Endodermal cell (in vitro differentiated cells): ENCODE measurements around the gene RAC2. TPM values are rescaled to one million over a fixed set of nuclear protein-coding genes. Genes with fewer than 3 reads are reported as not detected.

Source experiments
- DNase-seq: peaks from one replicate; pipeline ENCODE4 v3.0.0-alpha.2; 2017
- H3K27ac ChIP-seq: 2 replicates; pipeline ENCODE4 v1.5.1; 2013; ENCODE audit warnings: mild to moderate bottlenecking, low read depth, low read length, moderate library complexity
- H3K27me3 ChIP-seq: 2 replicates; pipeline ENCODE4 v1.6.1; 2013; ENCODE audit warnings: mild to moderate bottlenecking, low read length, moderate library complexity; ENCODE audit not compliant: insufficient read depth, control insufficient read depth, poor library complexity, severe bottlenecking
- H3K36me3 ChIP-seq: 2 replicates; pipeline ENCODE4 v1.7.0; 2013; ENCODE audit warnings: mild to moderate bottlenecking, low read length, moderate library complexity; ENCODE audit not compliant: control insufficient read depth, insufficient read depth
- H3K4me1 ChIP-seq: one replicate; pipeline ENCODE4 v1.7.0; 2013; ENCODE audit warnings: low read length; ENCODE audit not compliant: control insufficient read depth, insufficient read depth
- H3K4me3 ChIP-seq: 2 replicates; pipeline ENCODE4 v1.5.1; 2013; ENCODE audit warnings: mild to moderate bottlenecking, low read length, moderate library complexity
- H3K9ac ChIP-seq: 2 replicates; pipeline ENCODE4 v1.6.1; 2013; ENCODE audit warnings: mild to moderate bottlenecking, low read length, moderate library complexity; ENCODE audit not compliant: poor library complexity, severe bottlenecking; ENCODE audit errors: extremely low read depth
- H3K9me3 ChIP-seq: 2 replicates; pipeline ENCODE4 v1.6.1; 2013; ENCODE audit warnings: mild to moderate bottlenecking, low read length, moderate library complexity; ENCODE audit not compliant: control insufficient read depth
- H3K27ac Mint-ChIP-seq: 2 replicates; pipeline ENCODE4 v1.8.0; 2020; ENCODE audit warnings: mixed read lengths
- H3K27me3 Mint-ChIP-seq: 2 replicates; pipeline ENCODE4 v1.8.0; 2021; ENCODE audit warnings: mild to moderate bottlenecking, mixed read lengths; ENCODE audit not compliant: insufficient read depth
- H3K36me3 Mint-ChIP-seq: 2 replicates; pipeline ENCODE4 v1.8.0; 2020; ENCODE audit warnings: low read depth, mixed read lengths
- H3K4me1 Mint-ChIP-seq: 2 replicates; pipeline ENCODE4 v1.8.0; 2020; ENCODE audit warnings: mixed read lengths
- H3K4me3 Mint-ChIP-seq: 2 replicates; pipeline ENCODE4 v1.8.0; 2020; ENCODE audit warnings: mild to moderate bottlenecking, moderate library complexity, mixed read lengths
- H3K9me3 Mint-ChIP-seq: 2 replicates; pipeline ENCODE4 v1.8.0; 2020; ENCODE audit warnings: mild to moderate bottlenecking, mixed read lengths
- CTCF ChIP-seq: fragments of 200-600 bp; sonication (generic); conservative IDR thresholded peaks from 2 replicates; pipeline ENCODE4 v1.5.0; 2021; ENCODE audit warnings: antibody characterized with exemption, mild to moderate bottlenecking
- WGBS, 2 experiments: methylation state at CpG; one replicate each; pipeline versions ENCODE4 v1.1.5 to v1.1.7; 2013; ENCODE audit warnings: missing lambda C conversion rate in 2 of 2, mixed read lengths in 1 of 2; ENCODE audit not compliant: insufficient coverage in 1 of 2, insufficient read length in 1 of 2; 5-methylcytosine and 5-hydroxymethylcytosine counted together
- total RNA-seq, 2 donors: library from RNA; stranded (reverse); fragmentation: NEBNext Ultra II Directional in 1 of 2; extraction: Animal tissue kit (Norgen Biotek cat#: 25700) in 1 of 2; gene quantifications; 2 replicates in 1 of 2; 3 replicates in 1 of 2; pipeline ENCODE4 v1.2.1, GENCODE V29; 2021

Gene RAC2
- total RNA-seq, 2 donors from 2014 or later = 4.5 to 5.6 TPM

- Histone ChIP-seq H3K4me1 (no peaks in the 10 kb centered on the region), H3K4me3 (no peak overlapping the region), H3K27me3 (no peaks in the 10 kb centered on the region), H3K9ac (no peak overlapping the region), H3K36me3 (no peaks in the 10 kb centered on the region), H3K27ac (no peak overlapping the region), H3K9me3 (no peaks in the 10 kb centered on the region)
- whole genome bisulfite sequencing, 2 experiments = 93 to 96% methylated on average over 28 to 31 of the region's 31 CpGs
- Mint-ChIP-seq H3K9me3 (no peaks in the 10 kb centered on the region), H3K4me1 (peaks cover 8% of the 10 kb centered on the region), H3K27me3 (peaks cover 10% of the 10 kb centered on the region), H3K4me3 (no peak overlapping the region), H3K36me3 (peaks cover 3% of the 10 kb centered on the region), H3K27ac (no peak overlapping the region)
- TF ChIP-seq CTCF = no peak
- no peak for DNase-seq
Observed at GRCh38 chr22:37179622-37180420, 64.2 kb downstream of the RAC2 start.

- Mint-ChIP-seq H3K4me1 (peaks cover 8% of the 10 kb centered on the region), H3K36me3 (peaks cover 3% of the 10 kb centered on the region), H3K4me3 (no peak overlapping the region), H3K27ac (no peak overlapping the region), H3K27me3 (peaks cover 10% of the 10 kb centered on the region), H3K9me3 (no peaks in the 10 kb centered on the region)
- Histone ChIP-seq H3K27me3 (no peaks in the 10 kb centered on the region), H3K36me3 (no peaks in the 10 kb centered on the region), H3K4me3 (no peak overlapping the region), H3K9ac (no peak overlapping the region), H3K27ac (no peak overlapping the region), H3K4me1 (peaks cover 4% of the 10 kb centered on the region), H3K9me3 (no peaks in the 10 kb centered on the region)
- no peak for DNase-seq
- WGBS, 2 experiments = 88 to 90% methylated on average over 3 to 10 of the region's 10 CpGs
- no peak for TF ChIP-seq CTCF
Observed at GRCh38 chr22:37179126-37179470, 65.0 kb downstream of the RAC2 start.

- H3K27me3 ChIP-seq = no peaks in the 10 kb centered on the region
- no peak for DNase-seq
- Mint-ChIP-seq H3K27ac (no peak overlapping the region), H3K27me3 (peaks cover 10% of the 10 kb centered on the region), H3K9me3 (no peaks in the 10 kb centered on the region), H3K4me1 (peaks cover 6% of the 10 kb centered on the region), H3K36me3 (peaks cover 3% of the 10 kb centered on the region), H3K4me3 (no peak overlapping the region)
- peaks cover 7% of the 10 kb centered on the region for H3K4me1 ChIP-seq
- H3K4me3 ChIP-seq = no peak overlapping the region
- no peak for TF ChIP-seq CTCF
- no peaks in the 10 kb centered on the region for H3K36me3 ChIP-seq
- H3K9ac ChIP-seq = no peak overlapping the region
- H3K27ac ChIP-seq = peak overlapping the region; percentile 70
- no peaks in the 10 kb centered on the region for H3K9me3 ChIP-seq
- 74 to 81% methylated on average over 9 to 17 of the region's 17 CpGs for WGBS, 2 experiments
Observed at GRCh38 chr22:37178350-37179125, 65.5 kb downstream of the RAC2 start.
